ENCODE results near the gene LPP.

DNA sequence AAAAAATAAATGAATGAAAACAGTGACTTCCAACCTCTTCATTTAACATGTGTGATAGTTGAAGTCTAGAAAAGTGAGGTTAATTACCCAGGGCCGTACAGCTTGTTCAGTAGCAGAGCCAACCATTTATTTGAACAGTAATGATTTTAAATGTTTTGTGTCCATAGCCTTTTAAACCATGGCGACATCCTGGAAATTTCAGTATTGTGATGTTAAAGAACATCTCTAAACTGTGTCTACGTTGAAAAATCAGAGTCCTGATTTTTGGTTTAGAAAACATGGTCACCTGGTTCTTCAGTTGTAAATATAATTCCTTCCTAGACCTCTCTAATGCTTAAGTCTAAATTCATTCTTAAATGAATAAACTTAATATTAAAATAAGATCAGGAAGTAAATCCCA, 14.2 kb downstream of the LPP start:
- TF ChIP-seq, protein P1, sequence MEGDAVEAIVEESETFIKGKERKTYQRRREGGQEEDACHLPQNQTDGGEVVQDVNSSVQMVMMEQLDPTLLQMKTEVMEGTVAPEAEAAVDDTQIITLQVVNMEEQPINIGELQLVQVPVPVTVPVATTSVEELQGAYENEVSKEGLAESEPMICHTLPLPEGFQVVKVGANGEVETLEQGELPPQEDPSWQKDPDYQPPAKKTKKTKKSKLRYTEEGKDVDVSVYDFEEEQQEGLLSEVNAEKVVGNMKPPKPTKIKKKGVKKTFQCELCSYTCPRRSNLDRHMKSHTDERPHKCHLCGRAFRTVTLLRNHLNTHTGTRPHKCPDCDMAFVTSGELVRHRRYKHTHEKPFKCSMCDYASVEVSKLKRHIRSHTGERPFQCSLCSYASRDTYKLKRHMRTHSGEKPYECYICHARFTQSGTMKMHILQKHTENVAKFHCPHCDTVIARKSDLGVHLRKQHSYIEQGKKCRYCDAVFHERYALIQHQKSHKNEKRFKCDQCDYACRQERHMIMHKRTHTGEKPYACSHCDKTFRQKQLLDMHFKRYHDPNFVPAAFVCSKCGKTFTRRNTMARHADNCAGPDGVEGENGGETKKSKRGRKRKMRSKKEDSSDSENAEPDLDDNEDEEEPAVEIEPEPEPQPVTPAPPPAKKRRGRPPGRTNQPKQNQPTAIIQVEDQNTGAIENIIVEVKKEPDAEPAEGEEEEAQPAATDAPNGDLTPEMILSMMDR (optimal IDR thresholded peaks at IDR 0.05 in 1 of 3, IDR thresholded peaks at IDR 0.05 in 1 of 3, conservative IDR thresholded peaks at IDR 0.05 in 1 of 3; ENCODE audit: extremely low read depth in 1 of 3, insufficient read depth in 2 of 3, low read length in 3 of 3) = no peak
- no peak for TF ChIP-seq EZH2 (IDR thresholded peaks at IDR 0.05; ENCODE audit: low read length)

All from keratinocyte (primary cell).